Omental fat pad (tissue), 4 donors: ENCODE results near the gene EFNA5. TPM values are rescaled to one million over a fixed set of nuclear protein-coding genes. Genes with fewer than 3 reads are reported as not detected.

Source experiments
- ATAC-seq: fragments of 150-250 bp; one replicate; pipeline ENCODE4 v1.9.1; 2016; ENCODE audit warnings: mild to moderate bottlenecking, moderate library complexity; ENCODE audit not compliant: low FRiP score
- DNase-seq: peaks from one replicate; pipeline ENCODE4 v3.0.0-alpha.2; 2019; ENCODE audit warnings: low spot score
- total RNA-seq, 4 donors: library from RNA; depleted of rRNA; stranded (reverse); fragments of >200 nt; gene quantifications; one replicate each; pipeline ENCODE4 v1.1.0, GENCODE V29; 2016
- TF ChIP-seq, protein P1 (sequence below), 3 donors: fragments of 450-650 bp; IDR thresholded peaks; one replicate each; pipeline ENCODE4 v1.5.1; 2016 to 2017; ENCODE audit warnings: antibody characterized with exemption in 3 of 3, mild to moderate bottlenecking in 3 of 3, moderate library complexity in 2 of 3

EFNA5 gene
- total RNA-seq, 4 donors from 2014 or later = 9.0 to 26.3 (median 14.0) TPM

DNA sequence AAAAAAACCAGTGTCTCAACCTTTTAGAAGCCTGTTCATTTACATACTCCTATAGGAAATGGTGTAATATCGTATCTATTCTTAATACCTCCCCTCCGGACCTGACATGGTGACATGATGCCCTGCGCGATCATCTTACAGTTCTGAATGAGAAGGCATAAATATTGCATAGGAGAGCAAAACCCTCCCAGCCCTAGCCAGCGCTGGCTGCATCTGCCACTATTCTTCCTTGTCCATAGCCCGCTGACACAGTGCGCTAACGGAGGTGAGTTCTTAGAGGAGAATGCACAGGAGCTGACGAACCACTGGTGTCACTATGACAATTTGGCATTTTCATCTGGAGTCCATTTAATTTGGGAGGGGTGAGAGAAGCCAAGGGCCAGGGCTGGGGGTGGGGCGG is 290.1 kb downstream of the EFNA5 start:
- DNase-seq (no peak), ATAC-seq (no peak)
- TF ChIP-seq, protein P1, sequence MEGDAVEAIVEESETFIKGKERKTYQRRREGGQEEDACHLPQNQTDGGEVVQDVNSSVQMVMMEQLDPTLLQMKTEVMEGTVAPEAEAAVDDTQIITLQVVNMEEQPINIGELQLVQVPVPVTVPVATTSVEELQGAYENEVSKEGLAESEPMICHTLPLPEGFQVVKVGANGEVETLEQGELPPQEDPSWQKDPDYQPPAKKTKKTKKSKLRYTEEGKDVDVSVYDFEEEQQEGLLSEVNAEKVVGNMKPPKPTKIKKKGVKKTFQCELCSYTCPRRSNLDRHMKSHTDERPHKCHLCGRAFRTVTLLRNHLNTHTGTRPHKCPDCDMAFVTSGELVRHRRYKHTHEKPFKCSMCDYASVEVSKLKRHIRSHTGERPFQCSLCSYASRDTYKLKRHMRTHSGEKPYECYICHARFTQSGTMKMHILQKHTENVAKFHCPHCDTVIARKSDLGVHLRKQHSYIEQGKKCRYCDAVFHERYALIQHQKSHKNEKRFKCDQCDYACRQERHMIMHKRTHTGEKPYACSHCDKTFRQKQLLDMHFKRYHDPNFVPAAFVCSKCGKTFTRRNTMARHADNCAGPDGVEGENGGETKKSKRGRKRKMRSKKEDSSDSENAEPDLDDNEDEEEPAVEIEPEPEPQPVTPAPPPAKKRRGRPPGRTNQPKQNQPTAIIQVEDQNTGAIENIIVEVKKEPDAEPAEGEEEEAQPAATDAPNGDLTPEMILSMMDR (IDR thresholded peaks at IDR 0.05) = no peak

DNA sequence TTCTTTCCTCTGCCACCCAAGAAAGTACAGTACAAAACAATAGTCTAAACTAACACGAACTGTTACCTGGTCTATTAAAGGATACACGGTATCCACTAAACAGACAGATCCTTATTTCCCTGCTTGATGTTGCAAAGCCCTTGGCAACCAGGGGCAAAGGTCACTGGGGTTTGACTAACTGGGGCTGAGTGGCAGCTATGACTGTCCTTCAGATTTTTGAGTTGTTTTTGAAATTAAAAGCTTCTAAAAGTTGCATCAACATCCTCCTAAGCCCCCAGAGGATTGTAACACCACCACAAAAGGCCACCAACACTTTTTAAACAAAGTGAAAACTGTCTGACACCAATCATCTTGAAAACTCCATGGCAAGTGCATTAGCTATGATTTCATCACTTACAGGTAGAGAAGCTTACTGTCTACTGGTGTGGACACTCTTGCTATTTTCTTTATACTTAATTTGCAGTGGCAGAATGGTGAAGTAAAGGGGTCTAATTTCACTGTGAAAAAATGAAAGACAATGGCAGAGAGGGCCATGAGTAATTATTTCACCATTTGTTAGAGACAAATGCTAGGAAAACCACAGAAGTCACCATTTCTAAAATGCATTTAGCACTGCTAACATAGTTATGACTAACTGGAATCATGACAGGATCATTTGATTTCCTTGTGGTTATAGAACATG is 292.4 kb downstream of the EFNA5 start:
- ATAC-seq (no peak), DNase-seq (no peak)
- TF ChIP-seq, protein P1 (IDR thresholded peaks at IDR 0.05) = no peak

DNA sequence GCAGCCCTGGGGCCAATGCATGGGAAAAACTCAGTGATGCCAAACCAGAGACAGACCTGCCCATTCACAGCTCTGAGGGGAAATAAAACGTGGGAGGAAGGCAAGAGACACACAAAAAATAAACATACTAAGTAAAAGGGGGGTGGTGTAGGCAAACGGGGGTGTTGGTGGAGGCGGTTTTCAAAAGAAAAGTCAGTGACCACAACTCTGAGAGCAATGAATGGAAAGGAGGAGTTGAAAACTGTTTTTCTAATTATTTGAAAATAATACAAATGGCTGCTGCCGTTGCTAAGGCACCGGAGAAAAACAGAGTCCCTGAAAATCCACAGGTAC is 293.5 kb downstream of the EFNA5 start:
- DNase-seq (no peak), ATAC-seq (no peak)

DNA sequence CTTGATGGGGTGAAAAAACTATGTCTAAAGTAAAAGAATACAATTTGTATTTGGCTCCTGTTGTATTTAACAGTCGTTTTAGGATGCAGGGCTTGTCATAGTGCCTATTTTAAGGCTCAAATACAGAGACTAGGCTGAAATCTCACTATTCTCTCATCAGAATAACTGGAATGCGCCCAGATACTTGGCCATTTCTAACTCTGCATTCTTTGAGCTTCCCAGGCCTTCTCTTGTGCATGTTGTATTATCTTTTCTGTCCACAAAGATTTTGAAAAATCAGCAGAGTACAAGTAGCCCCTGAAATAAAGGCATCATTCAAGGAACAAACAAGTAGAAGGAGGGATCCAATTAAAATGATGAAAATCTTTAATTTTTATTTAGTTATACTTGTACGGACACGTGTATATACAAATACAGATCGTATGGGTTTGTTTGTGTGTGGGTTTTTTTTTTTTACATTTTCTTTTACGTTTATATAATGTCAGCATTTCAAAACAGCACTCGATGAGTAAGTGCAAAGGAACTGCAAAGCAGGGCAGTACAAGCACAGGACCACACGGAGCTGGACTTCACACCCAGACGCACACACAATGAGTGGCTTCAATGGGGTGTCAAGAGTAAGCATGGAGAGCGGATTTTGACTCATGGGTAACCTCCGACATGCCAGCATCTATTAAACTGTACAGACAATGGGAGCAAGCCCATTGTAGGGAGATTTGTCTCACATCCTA is 294.0 kb downstream of the EFNA5 start:
- TF ChIP-seq, protein P1 (IDR thresholded peaks at IDR 0.05) = no peak
- ATAC-seq (no peak), DNase-seq (no peak)

More for the DNA sequence above, 293.5 kb downstream of the EFNA5 start:
- TF ChIP-seq, protein P1 (IDR thresholded peaks at IDR 0.05) = no peak

DNA sequence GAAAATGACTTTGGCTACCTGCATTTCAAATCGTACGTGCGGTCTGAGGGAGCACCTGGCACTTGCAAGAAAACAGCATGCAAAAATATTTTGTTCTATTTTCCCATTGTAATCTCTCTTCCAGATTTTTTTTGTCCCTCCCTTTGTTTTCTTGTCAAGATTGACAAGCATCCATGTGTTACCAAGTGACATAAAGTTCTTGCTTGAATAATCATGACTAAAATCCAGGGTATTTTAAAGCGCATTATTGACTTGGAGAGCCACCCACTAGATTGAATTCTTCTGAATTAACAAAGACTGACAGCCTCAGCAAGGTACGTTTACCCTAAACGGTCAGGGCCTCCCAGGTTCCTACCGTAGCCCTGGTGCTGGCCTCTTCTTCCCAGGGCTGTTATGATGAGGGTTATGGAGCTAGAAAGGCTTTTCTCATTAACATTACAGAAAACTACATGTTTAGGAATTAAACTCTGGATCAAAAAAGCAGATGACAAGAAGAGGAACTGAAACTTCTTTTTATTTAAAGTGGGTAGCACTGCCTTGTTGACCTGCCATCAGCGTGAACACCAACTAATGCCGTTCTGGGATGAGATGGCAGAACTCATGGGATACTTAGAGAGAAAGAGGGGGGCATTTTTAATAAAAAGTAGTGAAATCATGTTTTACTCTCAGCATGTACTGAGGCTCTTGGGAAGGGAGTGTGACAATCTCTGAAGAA is 297.0 kb downstream of the EFNA5 start:
- TF ChIP-seq, protein P1 (IDR thresholded peaks at IDR 0.05) = no peak
- DNase-seq (no peak), ATAC-seq (no peak)

DNA sequence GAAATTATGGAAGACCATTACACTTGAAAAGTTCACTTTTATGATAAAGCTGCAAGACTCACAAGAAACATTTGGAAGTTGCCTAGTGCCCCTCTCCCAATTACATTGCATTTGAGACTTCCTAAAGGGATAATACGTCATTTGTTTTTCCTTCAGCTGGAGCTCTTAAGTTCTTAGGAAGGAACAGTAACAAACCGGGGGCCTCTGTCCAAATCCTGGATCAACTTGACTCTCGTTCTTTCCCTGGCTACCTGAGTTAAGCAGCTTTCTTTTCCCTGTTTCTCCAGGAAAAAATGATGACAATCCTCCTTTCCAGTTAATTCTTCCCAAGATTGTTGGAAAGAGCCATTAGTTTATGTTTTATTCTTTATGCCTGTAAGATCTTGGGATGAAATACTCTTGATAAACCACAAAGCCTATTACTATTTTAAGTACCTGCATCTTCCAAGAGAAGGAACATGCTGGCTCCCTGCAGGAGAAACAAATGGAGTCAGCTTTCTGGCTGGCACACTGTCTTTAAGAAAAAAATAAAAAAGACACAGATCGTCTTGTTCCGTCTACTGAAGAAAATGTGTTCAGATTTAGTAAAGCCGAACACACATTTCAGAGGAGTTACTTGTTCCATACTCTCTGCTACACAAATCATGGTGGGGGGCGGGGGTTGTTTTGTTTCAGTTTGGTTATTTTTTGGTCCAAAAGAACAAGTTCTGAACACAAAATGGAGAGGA is 297.9 kb downstream of the EFNA5 start:
- DNase-seq = no peak
- ATAC-seq = no peak
- TF ChIP-seq, protein P1 (IDR thresholded peaks at IDR 0.05) = no peak
